NCI-H2171 treated with DMSO at 0.1 percent for 48 hours (cell line): ENCODE measurements around the gene PAM.
"Not testable (repeated sequence)": the region's sequence is repeated elsewhere in the genome, so short reads cannot be mapped to it uniquely, and the experiment has no call there.

Experiments used
- DNase-seq: peaks from one replicate; lab custom pipeline; 2025; lab: John Stamatoyannopoulos, UW

The PAM gene

GRCh38 chr5:103000089-103000488 is 245.0 kb downstream of the PAM start:
- DNase-seq, result no peak

GRCh38 chr5:103003872-103004271 is 248.8 kb downstream of the PAM start:
- no peak for DNase-seq

GRCh38 chr5:103005276-103005675 is 250.2 kb downstream of the PAM start:
- no peak for DNase-seq

GRCh38 chr5:103006921-103007320 is 251.8 kb downstream of the PAM start:
- DNase-seq, result no peak

- no peak for DNase-seq
Measured at GRCh38 chr5:103010168-103010567, 255.1 kb downstream of the PAM start.

- no peak for DNase-seq
Measured at GRCh38 chr5:103013933-103014552, 258.9 kb downstream of the PAM start.

GRCh38 chr5:103014983-103015382 is 259.9 kb downstream of the PAM start:
- DNase-seq, result no peak

GRCh38 chr5:103016167-103016566 is 261.1 kb downstream of the PAM start:
- DNase-seq, result no peak

DNA sequence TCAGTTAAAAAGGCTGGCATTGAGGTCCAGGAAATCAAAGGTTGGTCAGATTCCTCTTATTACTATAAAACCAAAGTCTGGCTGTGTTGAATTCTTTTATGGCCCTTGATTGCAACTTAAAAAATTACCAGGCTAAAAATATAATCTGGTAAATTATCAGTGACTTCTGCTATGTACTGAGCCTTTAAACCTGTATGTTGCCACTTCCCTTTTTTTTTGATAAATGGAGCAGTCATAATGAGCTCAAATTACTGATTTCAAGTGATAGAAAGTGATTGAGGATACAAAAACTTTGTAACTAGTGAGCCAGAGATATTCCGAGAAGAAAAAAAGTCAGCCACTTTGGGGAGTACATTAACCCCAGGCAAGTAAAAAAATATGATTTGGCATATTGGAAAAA is 264.7 kb downstream of the PAM start:
- DNase-seq, result no peak

DNA sequence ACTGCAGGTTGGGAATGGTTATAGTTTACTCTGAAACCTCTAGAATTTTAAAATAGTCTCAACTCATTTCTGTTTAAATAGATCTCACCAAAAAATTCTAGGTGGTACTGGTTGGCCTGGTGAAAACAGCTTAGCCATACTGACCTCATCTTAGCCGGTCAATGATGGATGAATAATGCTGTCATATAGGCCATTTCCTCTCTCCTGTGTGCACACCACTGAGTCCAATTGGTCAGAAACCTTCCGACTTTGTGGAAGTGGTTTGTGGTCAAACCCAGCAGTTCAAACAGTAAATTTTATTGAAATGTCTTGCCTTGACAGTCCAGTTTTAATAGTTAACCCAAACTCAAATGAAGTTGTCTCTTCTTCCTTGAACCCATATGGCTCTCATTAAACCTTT is 266.2 kb downstream of the PAM start:
- no peak for DNase-seq

DNA sequence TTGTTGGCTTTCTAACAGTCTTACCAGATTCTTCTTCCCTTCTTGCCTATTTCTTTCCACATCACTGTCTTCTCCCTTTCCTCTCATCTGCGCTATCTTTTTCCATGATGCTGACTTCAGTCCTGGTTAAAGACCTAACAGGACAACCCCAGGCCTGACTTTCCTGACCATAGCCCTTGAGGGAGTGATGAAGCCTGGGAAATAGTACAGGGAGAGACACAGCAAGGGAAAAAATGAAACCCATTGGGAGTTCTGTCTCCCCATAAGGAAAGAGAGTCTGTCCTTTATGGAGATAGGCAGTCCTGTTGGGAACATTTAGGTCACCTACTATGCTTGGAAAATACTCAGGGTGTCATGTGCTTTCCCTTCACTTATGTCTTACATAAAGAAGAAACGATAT is 272.2 kb downstream of the PAM start:
- no peak for DNase-seq

GRCh38 chr5:103031607-103032006 is 276.5 kb downstream of the PAM start:
- DNase-seq, result no peak

DNA sequence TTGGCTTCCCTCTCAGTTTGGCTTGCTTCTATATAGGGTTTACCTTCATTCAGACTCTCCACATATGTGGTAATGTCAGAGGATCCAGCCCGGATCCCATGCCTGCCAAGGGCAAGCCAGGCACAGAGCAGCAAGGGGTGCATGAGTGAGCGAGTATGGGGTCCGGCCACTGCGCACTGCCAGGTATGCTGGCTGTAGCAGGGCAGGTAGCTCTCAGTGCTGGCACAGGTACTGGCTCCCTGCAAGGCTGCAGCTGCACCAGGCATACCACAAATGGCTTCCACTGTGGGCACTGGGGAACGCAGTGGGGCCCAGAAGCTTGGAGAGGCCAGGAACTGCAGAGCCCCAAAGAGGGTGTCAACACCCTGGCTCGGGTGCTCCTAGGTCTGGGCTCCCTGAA is 278.6 kb downstream of the PAM start:
- no peak for DNase-seq

DNA sequence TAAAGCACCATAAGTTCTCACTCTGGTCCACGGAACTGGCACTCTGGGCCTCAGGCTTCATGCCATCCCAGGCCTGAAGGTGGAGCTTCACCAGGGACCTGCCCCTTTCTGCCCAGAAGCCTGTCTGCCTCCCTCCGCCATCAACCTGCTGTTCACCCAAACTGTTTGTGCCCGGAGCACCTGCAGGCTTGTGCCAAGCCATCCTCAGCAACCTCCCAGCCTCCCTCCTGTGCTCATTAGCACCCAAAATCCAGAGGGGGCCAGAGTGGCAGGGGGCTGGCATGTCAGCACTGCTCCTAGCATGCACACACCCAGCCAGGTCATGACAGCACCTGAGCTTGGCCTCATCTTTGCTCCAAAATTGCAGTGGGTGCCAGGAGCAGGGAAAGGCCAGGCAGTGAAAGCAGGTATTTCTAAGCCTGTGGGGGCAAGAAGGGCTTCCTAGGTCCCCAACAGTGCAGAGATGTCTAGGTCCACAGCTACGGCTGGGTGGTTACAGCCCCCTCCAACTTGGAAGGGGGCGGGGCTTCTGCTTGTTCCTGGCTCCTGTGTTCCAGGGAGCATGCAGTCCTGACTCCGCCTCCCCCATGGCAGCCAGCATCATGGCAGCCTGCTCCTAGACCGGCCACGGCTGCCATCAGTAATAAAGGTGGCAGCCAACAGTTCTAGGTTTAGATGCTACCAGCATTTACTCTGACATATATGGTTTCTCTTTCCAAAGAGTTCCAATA is 279.7 kb downstream of the PAM start:
- DNase-seq, result no peak

DNA sequence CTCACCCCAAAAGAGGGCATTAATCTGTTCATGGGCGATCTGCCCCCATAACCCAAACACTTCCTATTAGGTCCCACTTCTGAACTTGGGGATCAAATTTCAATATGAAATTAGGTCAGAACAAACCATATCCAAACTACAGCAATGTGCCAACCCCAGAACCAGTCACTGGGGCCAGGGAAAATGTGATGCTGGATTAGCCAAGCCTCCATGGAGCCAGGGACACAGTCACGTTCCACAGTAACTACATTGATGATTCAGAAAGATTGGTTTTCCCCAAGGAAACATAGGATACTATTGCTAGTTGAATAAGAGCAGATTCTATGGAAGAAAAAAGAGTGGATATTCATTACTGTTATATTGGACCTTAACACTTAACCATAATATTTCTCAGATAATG is 280.6 kb downstream of the PAM start:
- DNase-seq, result no peak

GRCh38 chr5:103036601-103037000 is 281.5 kb downstream of the PAM start:
- DNase-seq, result no peak

DNA sequence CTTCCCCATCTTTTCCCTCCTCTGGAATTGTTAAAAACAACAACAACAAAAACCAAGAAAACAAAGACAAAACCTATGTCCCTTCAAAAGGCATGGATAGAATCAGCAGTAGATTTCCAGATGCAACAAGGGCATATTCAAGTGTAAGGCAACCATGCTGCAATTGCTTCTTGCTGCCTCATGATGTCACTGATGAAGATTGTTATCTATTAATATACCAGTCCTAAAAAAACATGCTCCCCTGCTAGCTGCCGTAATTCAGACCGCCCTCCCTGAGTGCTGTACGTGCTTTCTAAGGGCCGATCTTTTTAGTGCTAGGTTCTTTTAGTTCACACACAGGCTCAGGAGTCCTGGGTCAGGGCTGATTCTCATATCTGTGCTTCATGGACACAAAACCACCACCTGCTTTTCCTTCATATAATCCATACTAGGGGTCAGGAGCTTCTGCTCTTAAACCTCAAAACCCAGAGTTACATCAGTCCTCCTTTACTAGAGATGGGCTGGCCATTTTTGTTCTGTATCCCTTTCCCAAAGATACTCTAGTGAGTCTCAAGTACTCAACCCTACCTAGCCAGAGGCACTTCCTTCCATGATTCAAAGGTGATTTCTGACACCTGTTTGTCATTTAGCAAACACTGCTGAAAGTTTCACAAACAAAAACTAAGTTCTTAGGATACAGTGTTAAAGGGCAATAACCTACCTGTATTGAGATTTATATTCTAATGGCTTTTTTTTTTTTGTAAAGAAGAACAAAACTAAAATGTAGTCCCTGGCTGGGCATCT is 282.8 kb downstream of the PAM start:
- no peak for DNase-seq

DNA sequence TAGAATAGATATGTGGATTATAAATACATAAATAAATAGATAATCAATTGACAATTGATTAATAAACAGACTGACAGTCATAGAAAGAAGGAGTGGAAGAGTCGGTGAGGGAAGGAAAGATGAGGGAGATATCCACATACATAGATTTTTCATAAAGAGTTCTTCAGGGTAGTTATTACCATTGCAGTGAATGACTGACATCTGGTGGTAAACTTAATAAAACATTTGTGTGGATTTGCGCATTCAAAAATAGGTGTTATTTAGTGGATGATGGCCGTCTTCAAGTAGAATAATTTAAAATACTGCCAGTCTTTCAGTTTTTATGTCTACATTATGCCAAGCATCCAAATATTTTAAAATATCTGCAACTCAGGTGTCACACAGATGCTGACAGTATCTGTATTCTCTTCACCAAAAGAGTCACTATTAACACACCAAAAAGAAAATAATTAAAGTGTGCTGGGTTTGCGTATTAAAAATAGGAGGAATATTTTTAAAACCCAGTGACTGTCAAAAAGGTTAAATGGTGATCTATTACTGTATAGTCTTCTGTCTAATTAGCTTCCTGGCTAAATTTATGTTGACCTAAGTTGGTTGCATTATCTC is 286.1 kb downstream of the PAM start:
- peak; percentile 46 for DNase-seq

DNA sequence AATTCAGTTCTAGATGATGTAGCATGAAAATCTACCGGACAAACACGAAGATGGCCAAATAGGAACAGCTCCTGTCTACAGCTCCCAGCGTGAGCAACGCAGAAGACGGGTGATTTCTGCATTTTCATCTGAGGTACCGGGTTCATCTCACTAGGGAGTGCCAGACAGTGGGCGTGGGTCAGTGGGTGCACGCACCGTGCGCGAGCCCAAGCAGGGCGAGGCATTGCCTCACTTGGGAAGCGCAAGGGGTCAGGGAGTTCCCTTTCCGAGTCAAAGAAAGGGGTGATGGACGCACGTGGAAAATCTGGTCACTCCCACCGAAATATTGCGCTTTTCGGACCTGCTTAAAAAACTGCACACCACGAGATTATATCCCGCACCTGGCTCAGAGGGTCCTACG is 291.6 kb downstream of the PAM start:
- not testable (repeated sequence) for DNase-seq

GRCh38 chr5:103057208-103058130 is 302.4 kb downstream of the PAM start:
- DNase-seq, result no peak

GRCh38 chr5:103059525-103059924 is 304.4 kb downstream of the PAM start:
- DNase-seq, result no peak
